ENCODE results near the gene MYMK.
"Not testable (repeated sequence)": the region's sequence is repeated elsewhere in the genome, so short reads cannot be mapped to it uniquely, and the experiment has no call there.

The MYMK gene, protein sequence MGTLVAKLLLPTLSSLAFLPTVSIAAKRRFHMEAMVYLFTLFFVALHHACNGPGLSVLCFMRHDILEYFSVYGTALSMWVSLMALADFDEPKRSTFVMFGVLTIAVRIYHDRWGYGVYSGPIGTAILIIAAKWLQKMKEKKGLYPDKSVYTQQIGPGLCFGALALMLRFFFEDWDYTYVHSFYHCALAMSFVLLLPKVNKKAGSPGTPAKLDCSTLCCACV

DNA sequence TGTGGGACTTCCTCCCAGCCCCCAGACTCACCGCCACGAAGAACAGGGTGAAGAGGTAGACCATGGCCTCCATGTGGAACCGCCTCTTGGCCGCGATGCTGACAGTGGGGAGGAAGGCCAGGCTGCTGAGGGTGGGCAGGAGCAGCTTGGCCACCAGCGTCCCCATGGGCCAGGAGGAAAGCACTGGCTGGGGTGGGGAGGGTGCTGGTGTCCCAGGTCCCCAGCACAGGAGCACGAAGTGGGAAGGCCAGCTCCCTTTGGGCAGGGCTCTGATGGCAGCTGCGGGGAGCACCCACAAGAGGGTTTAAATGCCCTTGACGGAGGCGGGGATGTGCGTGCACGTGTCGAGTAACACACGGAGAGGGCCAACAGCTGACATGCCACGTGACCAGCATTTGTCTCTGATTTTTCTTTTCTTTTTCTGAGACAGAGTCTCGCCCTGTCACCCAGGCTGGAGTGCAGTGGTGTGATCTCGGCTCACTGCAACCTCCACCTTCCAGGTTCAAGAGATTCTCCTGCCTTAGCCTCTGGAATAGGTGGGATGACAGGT, at the start of gene MYMK:
Gene MYMK, minus strand, starts transcription at position 281 of the 550 bp plus-strand sequence. Its CDS starts 115 bp downstream, at position 166.
- no peak for DNase-seq

DNA sequence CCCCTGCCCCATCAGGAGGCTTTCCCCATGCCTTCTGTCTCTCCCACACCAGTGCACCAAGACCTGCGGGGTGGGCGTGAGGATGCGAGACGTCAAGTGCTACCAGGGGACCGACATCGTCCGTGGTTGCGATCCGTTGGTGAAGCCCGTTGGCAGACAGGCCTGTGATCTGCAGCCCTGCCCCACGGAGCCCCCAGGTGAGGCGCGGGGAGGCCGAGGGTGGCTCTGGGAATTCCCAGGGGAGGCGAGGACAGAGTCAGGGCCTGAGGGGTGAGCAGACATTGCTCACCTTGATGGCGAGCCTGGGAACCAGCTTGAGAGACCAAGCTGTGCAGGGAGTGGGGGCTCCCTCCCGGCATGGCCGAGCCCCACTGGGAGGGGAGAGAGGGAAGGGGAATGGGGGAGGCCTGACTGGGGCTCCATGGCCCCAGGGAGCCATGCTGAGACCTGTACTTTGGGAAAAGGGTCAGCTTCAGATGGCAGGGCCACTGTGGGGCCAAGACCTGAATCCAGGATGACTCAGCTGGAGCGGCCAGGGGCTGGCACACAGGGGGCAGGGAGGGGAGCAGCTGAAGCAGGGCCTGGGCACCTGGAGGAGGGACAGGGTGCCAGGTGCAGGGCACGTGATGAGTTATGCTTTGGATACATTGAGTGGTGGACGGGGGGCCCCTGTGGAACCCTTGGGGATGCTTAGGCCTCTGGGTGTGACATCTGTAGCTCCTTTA, 49.2 kb upstream of the MYMK start:
- no peak for DNase-seq

GRCh38 chr9:133572821-133573361, 48.1 kb upstream of the MYMK start:
- DNase-seq: no peak

DNA sequence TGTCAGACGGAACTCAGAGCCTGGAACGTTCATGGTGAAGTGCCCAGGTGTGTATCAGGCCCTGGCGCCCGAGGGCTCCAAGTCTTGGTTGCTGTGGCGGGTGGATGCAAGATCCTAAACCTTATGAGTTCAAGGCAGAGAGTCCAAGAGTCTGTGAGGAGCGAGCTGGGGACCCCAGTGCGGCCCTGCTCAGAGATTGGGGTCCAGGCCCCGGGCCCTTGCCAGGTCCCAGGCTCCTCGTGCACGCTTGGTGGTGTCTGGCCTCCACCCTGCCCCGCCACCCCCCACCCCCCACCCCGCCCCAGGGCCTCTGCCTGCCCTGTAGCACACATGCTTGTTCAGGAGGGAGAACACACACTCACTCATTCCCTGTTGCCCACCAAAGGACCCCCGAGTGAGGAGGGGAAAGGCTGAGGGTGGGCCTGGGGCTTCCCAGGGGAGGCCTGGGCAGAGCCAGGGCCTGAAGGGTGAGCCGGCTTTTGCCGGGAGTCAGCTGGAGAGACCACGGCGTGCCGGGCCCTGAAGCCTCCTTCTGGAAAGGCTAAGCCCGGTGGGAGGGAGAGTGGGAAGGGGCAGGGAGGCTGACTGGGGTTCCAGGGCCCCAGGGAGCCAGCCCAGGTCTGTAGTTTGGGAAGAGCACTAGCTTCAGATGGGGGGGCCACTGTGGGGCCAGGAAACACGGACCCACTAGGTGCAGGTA, 47.3 kb upstream of the MYMK start:
- DNase-seq: no peak

DNA sequence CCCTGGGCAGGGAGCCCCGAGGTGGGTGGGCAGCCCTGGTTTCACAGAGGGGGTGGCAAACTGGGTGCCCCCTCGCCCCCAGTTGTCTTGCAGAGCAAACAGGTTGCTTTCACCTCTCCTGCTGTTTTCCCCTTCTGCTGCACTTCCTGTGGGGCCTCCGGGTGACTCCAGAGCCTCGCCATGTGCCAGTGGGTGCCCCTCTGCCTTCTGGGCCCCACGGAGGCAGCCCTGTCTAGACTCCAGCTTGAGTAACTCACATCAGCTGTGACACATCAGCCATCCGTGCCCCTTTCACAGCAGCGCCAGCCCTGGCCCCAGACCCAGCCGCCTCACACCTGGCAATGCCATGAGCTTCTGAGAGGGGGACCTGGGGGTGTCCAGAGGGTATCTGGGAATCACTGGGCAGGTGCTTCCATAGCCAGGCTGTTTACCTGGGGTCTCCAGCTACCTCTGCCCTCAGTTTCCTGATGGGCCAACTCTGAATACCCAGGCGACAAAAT, 46.7 kb upstream of the MYMK start:
- no peak for DNase-seq

DNA sequence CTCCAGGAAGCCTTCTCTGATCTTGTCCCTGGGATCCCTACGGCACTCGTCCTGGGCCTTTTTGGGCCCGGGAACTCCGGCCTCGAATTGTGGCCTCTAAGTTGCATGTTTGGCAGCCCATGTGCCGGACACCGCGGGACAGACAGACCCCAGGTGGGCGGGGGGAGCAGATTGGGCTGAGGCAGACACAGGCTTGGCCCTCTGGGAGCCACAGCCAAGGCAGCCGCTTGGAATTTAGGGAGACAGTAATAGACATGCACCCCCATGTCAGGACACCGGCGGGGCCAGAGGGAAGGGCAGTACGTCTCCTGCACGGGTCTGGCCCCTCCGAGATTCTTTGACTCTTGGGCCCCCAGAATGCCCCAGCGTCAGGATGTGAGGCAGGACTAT, 45.9 kb upstream of the MYMK start:
- no peak for DNase-seq

GRCh38 chr9:133569891-133570690, 45.3 kb upstream of the MYMK start:
- no peak for DNase-seq

DNA sequence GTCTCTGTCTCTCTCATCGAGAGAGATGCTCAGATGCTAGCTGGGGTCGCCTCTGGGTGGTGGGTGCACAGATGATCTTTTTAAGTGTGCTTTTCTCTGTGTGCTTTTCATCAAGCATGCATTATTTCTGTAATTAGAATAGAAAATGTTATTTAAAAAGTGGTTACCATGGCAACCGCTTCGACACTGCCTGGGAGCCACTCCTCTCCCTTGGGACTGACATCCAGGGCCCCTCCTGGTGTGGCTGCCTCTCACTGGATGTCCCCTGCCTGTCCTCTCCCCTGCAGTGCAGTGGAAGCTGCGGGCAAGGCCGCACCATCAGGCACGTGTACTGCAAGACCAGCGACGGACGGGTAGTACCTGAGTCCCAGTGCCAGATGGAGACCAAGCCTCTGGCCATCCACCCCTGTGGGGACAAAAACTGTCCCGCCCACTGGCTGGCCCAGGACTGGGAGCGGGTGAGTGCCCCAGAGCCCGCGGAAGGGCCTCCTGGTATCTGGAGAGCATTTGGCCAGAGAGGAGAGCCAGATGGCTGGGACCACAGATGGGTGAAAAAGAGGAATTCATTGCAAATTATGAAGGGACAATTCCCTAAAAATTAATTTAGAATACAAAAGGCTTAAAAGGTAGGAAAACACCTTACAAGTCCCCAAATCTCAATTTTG, 44.5 kb upstream of the MYMK start:
- DNase-seq: no peak

- no peak for DNase-seq
These were observed 43.4 kb upstream of the MYMK start for GRCh38 chr9:133568186-133568585.

- no peak for DNase-seq
These were observed 42.1 kb upstream of the MYMK start for GRCh38 chr9:133566817-133567216.

- no peak for DNase-seq
These were observed 41.6 kb upstream of the MYMK start for GRCh38 chr9:133566382-133566781.

- no peak for DNase-seq
These were observed 39.8 kb upstream of the MYMK start for GRCh38 chr9:133564451-133565116.

DNA sequence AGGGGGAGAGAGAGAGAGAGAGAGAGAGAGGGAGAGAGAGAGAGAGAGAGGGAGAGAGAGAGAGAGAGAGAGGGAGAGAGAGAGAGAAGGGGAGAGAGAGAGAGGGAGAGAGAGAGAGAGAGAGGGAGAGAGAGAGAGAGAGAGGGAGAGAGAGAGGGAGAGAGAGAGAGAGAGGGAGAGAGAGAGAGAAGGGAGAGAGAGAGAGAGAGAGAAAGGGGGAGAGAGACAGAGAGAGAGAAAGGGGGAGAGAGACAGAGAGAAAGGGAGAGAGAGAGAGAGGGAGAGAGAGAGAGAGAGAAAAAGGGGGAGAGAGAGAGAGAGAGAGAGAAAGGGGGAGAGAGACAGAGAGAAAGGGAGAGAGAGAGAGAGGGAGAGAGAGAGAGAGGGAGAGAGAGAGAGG, 39.1 kb upstream of the MYMK start:
- not testable (repeated sequence) for DNase-seq

GRCh38 chr9:133563291-133563796, 38.6 kb upstream of the MYMK start:
- no peak for DNase-seq

DNA sequence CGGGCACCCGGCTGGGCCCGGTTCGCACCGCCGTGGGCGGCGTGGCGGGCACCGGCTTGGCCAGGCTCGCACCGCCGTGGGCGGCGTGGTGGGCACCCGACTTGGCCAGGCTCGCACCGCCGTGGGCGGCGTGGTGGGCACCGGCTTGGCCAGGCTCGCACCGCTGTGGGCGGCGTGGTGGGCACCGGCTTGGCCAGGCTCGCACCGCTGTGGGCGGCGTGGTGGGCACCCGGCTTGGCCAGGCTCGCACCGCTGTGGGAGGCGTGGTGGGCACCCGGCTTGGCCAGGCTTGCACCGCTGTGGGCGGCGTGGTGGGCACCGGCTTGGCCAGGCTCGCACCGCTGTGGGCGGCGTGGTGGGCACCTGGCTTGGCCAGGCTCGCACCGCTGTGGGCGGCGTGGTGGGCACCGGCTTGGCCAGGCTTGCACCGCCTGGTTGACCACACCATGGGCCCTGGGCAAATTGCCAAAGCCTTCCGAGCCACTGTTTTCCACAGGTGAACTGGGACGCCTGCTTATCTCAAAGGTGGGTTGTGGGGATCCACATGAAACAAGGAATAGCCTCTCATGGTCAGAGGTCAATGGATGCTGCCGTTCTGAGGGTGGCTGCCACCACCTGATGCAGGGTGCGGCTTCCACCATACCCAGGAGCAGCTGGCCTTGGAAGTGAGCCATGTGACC, 38.0 kb upstream of the MYMK start:
- no peak for DNase-seq

GRCh38 chr9:133561976-133562554, 37.3 kb upstream of the MYMK start:
- DNase-seq: no peak

DNA sequence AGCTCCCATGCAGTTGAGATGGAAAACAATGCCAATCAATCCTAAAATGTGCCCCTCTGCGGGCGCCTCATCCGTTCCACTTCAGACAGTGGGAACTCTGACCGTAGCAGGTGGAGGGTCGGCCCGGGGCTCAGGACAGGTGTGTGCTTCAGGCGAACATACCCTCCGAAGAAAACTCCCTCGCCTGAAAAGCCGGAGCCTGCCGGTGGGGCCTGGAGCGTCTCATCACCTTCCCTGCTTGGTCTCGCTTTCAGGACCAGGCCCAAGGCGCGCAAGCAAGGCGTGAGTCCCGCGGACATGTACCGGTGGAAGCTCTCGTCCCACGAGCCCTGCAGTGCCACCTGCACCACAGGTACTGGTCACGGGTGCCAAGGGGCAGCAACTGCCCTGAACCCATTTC, 36.2 kb upstream of the MYMK start:
- DNase-seq: no peak

DNA sequence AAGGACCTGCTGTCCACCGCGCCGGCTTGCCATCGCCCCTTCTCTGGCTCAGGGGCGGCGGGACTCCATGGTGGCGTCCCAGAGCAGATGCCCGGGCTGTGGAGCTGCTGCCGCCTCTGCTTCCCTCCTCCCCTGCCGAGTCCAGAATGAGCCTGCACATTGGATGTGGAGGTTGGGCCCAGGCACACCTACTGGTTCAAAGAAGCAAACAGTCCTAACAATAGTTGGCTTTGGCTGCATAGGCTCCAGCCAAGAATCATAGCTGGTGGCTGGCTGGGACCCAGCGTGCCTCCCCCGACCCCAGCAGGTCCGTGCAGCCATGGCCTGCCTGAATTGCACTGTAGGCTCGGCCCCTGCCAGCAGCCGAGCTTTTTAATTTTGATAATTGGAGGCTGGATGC, 35.6 kb upstream of the MYMK start:
- DNase-seq: no peak

DNA sequence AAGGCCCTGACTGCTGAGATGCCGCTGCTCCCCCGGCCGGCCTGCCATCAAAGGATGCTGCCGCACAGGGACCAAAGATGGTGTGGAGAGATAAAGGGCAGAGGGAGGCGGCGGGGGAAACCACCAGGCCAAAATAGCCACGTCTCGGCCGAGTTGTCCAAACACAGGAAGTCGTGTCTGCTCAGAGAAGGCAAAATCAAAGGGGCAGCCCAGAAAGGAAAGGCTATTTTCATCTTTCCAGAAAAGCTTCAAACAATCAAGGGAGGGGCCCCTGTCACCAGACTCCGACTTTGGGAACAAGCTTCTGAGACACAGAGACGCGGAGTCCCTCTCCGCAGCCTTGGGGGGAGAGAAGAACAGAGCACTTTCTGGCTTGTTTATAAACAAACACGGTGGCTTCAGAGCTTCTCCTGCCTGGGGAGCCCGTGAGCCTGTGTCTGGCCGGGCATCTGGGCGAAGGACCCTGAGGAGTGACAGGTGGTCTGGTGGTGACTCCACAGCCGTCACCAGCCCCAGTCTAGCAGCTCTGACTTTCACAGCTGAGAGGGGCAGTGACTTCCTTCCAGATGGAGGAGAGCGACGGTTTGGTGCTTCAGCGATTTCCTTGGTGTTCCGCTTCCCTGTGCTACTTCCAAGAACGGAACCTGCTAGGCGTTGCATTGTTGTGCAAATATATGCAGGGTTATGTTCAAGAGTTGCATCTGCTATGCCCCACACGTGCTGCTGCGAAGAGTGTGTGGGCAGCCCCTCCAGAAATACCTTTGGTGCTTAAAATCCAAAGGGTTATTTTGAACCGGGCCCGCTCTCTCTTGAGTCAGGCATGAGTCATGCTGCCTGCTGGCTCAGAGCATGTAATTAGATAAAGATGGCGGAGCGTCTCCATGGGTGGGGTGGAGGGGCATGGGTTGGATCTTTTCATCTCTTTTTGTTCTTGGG, 33.7 kb upstream of the MYMK start:
- DNase-seq: no peak

Data from stimulated activated naive CD4-positive, alpha-beta T cell treated with Interleukin-2 at 50 U/mL for 16 hours (primary cell).